OCI-LY3 (cell line): Measurements from ENCODE around the gene ENTPD5.

ENCODE experiments used
- H2AFZ ChIP-seq: fragments of 200-600, 300-600 bp; shearing (Covaris generic); 2 replicates; pipeline ENCODE4 v1.6.0; 2014; ENCODE audit warnings: antibody characterized with exemption, low read depth, low read length
- H3K27ac ChIP-seq: fragments of 200-600, 300-600 bp; sonication (generic); 2 replicates; pipeline ENCODE4 v1.5.1; 2014; ENCODE audit warnings: mild to moderate bottlenecking, low read length, moderate library complexity, mixed read lengths
- H3K27me3 ChIP-seq: fragments of 200-600, 300-600 bp; sonication (generic); 2 replicates; pipeline ENCODE4 v1.6.1; 2014; ENCODE audit warnings: low read depth, low read length, mixed read lengths
- H3K36me3 ChIP-seq: fragments of 200-600, 300-600 bp; sonication (generic); replicated peaks from 2 replicates; pipeline ENCODE3; 2014; ENCODE audit warnings: low read depth, low read length, mixed read lengths
- H3K4me1 ChIP-seq: fragments of 300-600, 200-600 bp; sonication (generic); 2 replicates; pipeline ENCODE4 v1.6.1; 2014; ENCODE audit warnings: low read length, mixed read lengths
- H3K4me2 ChIP-seq: fragments of 200-600, 300-600 bp; sonication (generic); 2 replicates; pipeline ENCODE4 v1.6.1; 2014; ENCODE audit warnings: low read length, mixed read lengths
- H3K4me3 ChIP-seq: fragments of 300-600, 200-600 bp; sonication (generic); 2 replicates; pipeline ENCODE4 v1.5.1; 2014; ENCODE audit warnings: antibody characterized with exemption, mild to moderate bottlenecking, low read length, moderate library complexity
- H3K79me2 ChIP-seq: fragments of 300-600, 200-600 bp; shearing (Covaris generic); 2 replicates; pipeline ENCODE4 v1.6.1; 2014; ENCODE audit warnings: mild to moderate bottlenecking, low read length, mixed read lengths
- H3K9ac ChIP-seq: fragments of 300-600, 200-600 bp; shearing (Covaris generic); 2 replicates; pipeline ENCODE4 v1.6.0; 2014; ENCODE audit warnings: mild to moderate bottlenecking, low read length, moderate library complexity
- H3K9me3 ChIP-seq: fragments of 200-600, 300-600 bp; shearing (Covaris generic); 2 replicates; pipeline ENCODE4 v1.6.1; 2014; ENCODE audit warnings: low read length, mixed read lengths; ENCODE audit not compliant: insufficient read depth
- H4K20me1 ChIP-seq: fragments of 200-600, 300-600 bp; sonication (generic); 2 replicates; pipeline ENCODE4 v1.6.1; 2016; ENCODE audit warnings: low read length, mixed read lengths; ENCODE audit not compliant: insufficient read depth
- EZH2phosphoT487 ChIP-seq: fragments of 200-600 bp; shearing (Covaris generic); IDR thresholded peaks from 2 replicates; pipeline ENCODE4 v1.6.1; 2018; ENCODE audit warnings: antibody characterized with exemption, mixed run types, low read depth
- TF ChIP-seq, protein P1 (sequence below): fragments of 200-600, 300-600 bp; sonication (generic); IDR thresholded peaks from 2 replicates; pipeline ENCODE4 v1.5.1; 2014; ENCODE audit warnings: antibody characterized with exemption, low read length, low read depth

The ENTPD5 gene

DNA sequence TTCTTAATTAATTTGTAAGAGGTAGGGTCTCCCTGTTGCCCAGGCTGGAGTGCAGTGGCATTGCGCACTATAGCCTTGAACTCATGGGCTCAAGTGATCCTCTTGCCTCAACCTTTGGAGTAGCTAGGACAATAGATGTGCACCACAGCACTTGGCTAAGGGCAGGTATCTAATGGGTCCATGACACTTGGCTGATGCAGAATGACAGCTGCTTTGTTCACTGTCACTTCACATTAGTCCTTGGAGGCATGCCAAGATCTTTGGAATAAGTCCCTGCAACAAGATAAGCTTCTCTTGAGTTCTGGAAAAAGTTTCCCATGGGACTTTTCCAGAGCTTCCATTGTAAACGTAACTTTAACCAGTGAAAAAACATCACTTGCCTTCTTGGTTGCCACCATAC is 45.6 kb downstream of the ENTPD5 start:
- H3K4me2 ChIP-seq, result no peak overlapping the region
- no peak overlapping the region for H3K27ac ChIP-seq
- H3K4me1 ChIP-seq, result no peaks in the 10 kb centered on the region
- no peak overlapping the region for H2AFZ ChIP-seq
- H3K36me3 ChIP-seq, result peaks cover 4% of the 10 kb centered on the region
- H3K27me3 ChIP-seq, result no peaks in the 10 kb centered on the region
- no peaks in the 10 kb centered on the region for H3K79me2 ChIP-seq
- no peaks in the 10 kb centered on the region for H4K20me1 ChIP-seq
- H3K9ac ChIP-seq, result no peak overlapping the region
- H3K9me3 ChIP-seq, result no peaks in the 10 kb centered on the region
- H3K4me3 ChIP-seq, result no peak overlapping the region
- TF ChIP-seq, protein P1, sequence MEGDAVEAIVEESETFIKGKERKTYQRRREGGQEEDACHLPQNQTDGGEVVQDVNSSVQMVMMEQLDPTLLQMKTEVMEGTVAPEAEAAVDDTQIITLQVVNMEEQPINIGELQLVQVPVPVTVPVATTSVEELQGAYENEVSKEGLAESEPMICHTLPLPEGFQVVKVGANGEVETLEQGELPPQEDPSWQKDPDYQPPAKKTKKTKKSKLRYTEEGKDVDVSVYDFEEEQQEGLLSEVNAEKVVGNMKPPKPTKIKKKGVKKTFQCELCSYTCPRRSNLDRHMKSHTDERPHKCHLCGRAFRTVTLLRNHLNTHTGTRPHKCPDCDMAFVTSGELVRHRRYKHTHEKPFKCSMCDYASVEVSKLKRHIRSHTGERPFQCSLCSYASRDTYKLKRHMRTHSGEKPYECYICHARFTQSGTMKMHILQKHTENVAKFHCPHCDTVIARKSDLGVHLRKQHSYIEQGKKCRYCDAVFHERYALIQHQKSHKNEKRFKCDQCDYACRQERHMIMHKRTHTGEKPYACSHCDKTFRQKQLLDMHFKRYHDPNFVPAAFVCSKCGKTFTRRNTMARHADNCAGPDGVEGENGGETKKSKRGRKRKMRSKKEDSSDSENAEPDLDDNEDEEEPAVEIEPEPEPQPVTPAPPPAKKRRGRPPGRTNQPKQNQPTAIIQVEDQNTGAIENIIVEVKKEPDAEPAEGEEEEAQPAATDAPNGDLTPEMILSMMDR, result no peak

DNA sequence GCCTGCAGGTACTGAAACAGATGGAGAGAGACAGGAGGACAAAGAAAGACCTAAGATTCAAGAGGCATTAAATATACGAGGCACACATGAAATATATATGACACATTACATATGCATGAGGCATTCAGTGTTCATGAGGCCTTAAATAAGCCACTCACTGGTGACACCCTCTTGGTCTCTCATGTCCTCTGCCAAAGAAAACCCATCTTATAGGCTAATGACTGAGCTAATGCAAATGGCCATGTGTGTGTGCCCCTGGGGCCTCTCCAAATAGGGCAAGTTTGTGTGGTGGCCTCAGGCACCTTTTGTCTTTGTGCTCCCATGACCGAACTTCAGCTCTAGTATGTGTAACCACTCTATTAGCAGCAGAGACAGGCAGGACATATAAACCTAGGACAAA is 50.2 kb downstream of the ENTPD5 start:
- Histone ChIP-seq H3K4me1 (no peaks in the 10 kb centered on the region), H3K27me3 (no peaks in the 10 kb centered on the region), H2AFZ (no peak overlapping the region), H3K9ac (no peak overlapping the region), H3K79me2 (no peaks in the 10 kb centered on the region), H3K36me3 (peaks cover 15% of the 10 kb centered on the region), H3K4me2 (no peak overlapping the region), H3K9me3 (no peaks in the 10 kb centered on the region), H3K4me3 (no peak overlapping the region), H4K20me1 (no peaks in the 10 kb centered on the region), H3K27ac (no peak overlapping the region)
- TF ChIP-seq EZH2phosphoT487, result no peak
- TF ChIP-seq, protein P1, result no peak

DNA sequence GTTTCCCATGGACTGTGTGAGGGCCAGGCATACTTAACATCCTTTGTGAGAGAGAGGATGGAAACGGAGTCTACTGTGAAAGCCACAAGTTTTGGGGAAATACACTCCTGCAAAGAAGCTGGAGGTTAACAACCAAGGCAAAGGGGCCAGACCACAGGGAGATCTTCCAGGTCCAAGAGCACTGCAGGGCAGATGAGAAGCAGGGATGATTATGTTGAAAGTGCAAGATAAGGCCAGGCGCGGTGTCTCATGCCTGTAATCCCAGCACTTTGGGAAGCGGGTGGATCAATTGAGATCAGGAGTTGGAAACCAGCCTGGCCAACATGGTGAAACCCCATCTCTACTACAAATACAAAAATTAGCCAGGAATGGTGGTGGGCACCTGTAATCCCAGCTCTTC is 53.9 kb downstream of the ENTPD5 start:
- H3K9ac ChIP-seq, result no peak overlapping the region
- no peak for TF ChIP-seq EZH2phosphoT487
- TF ChIP-seq, protein P1, result no peak

DNA sequence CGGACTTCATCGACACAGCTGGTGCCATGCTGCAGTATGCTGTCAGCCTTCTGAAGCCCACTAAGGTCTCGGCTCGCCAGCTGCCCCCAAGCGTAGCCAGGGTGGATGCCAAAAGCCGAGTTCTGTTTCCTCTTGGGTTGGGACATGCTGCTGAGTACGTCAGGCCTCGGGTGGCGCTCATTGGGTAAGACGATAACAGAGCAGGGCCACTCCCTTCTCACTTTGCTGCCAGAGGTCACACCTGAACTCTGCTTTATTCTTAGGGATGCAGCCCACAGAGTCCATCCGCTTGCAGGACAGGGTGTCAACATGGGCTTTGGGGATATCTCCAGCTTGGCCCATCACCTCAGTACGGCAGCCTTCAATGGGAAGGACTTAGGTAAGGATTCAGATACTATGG is 57.9 kb downstream of the ENTPD5 start:
- Histone ChIP-seq H3K4me1 (no peaks in the 10 kb centered on the region), H3K27ac (no peak overlapping the region), H3K9ac (no peak overlapping the region), H3K4me2 (no peak overlapping the region), H3K36me3 (peaks cover 42% of the 10 kb centered on the region), H3K9me3 (no peaks in the 10 kb centered on the region), H3K27me3 (no peaks in the 10 kb centered on the region), H3K4me3 (no peak overlapping the region), H2AFZ (no peak overlapping the region), H3K79me2 (no peaks in the 10 kb centered on the region), H4K20me1 (no peaks in the 10 kb centered on the region)
- no peak for TF ChIP-seq EZH2phosphoT487
- TF ChIP-seq, protein P1, result no peak

More for the DNA sequence above, 53.9 kb downstream of the ENTPD5 start:
- Histone ChIP-seq H3K4me1 (no peaks in the 10 kb centered on the region), H3K79me2 (no peaks in the 10 kb centered on the region), H3K27ac (no peak overlapping the region), H2AFZ (no peak overlapping the region), H3K9me3 (no peaks in the 10 kb centered on the region), H3K4me2 (no peak overlapping the region), H3K4me3 (no peak overlapping the region), H4K20me1 (no peaks in the 10 kb centered on the region), H3K27me3 (no peaks in the 10 kb centered on the region), H3K36me3 (peaks cover 33% of the 10 kb centered on the region)
